Airway epithelial cell (primary cell): Measurements from ENCODE around the gene ZZZ3. TPM values are rescaled to one million over a fixed set of nuclear protein-coding genes. Genes with fewer than 3 reads are reported as not detected.

Source experiments
- total RNA-seq: library from RNA; depleted of rRNA; stranded (reverse); fragments of >200 nt; gene quantifications from 2 replicates; pipeline ENCODE4 v1.2.3, GENCODE V29; 2015

ZZZ3 gene
- 25.2 and 43.0 TPM in 2 replicates for total RNA-seq

DNA sequence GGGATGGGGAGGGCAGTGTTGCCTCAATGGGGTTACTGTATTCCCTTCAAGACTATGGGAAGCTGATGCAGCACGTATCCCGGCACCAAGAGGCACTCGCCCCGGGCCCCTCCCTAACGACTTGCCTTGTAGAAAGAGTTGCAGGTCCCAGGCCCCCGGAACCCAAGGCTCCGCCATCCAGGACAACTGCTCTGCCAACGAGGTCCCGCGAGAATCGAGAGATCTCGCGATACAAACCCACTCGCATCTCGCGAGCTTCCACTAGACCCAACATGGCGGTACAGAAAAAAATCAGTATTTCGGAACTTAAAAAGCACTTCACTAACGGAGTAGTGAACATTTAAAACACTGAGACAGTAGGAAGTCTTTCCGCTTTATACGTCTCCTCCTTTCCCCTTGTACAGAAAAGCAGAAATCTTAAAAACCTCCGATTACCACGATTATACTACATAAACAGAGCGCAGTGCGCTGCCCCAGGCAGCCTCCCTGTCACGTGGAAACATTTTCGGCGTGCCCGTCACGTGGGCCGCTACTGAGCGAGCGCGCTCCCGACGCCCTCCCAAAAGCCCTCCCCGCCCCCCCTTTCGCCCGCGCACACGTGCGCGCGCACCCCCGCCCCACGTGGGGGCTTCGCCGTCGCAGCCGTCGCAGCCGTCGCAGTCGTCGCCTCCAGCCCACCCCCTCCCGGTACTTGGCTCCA is at the start of gene ZZZ3:
TSS of gene ZZZ3 (minus strand) at position 199 of the 700 bp plus-strand sequence. CDS start 49,304 bp downstream, outside the sequence.

Other genes with a start within 250 kb of the ZZZ3 start
- 28.1 and 28.2 TPM in 2 replicates for gene USP33, start 77.2 kb upstream of the ZZZ3 start, total RNA-seq
- 5.7 and 9.2 TPM in 2 replicates for gene MIGA1, start 97.0 kb upstream of the ZZZ3 start, total RNA-seq
- 1.1 and 2.2 TPM in 2 replicates for gene NEXN, start 206.0 kb upstream of the ZZZ3 start, total RNA-seq